ENCODE measurements around the gene PROX2.
A peak's percentile ranks its signal among the peaks of the same experiment; 100 is the strongest.

The PROX2 gene

DNA sequence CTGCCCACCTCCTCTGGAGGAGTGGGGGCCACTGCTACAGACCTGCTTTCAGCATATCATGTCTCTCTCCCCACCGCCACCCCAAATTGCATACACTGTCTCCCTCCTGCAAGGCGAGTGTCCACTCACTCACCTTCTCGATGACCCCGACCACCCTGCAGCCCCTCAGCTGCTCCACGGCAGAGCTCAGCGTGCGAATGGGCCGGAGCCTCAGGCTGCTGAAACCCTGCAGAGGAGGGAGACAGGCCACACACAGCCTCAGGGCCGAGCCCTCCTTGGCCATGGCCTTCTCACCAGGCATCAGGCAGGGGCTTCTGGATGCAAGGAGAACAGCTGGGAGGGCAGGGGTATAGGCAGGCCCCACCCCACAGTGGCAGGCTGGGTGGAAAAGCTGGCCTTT is 42.4 kb upstream of the PROX2 start:
- H3K4me3 ChIP-seq = no peak overlapping the region
- H3K9me3 ChIP-seq (ENCODE audit: low read depth, low read length) = no peaks in the 10 kb centered on the region
- H3K36me3 ChIP-seq (ENCODE audit: insufficient read depth, low read length) = no peaks in the 10 kb centered on the region
- no peak overlapping the region for H3K27ac ChIP-seq
- DNase-seq (ENCODE audit: low read depth, low spot score) = no peak
- H3K9ac ChIP-seq (ENCODE audit: insufficient read length) = no peak overlapping the region
- no peak for TF ChIP-seq EZH2 (IDR thresholded peaks at IDR 0.05)
- TF ChIP-seq POLR2AphosphoS5 (IDR thresholded peaks at IDR 0.05; ENCODE audit: borderline replicate concordance, low read depth, low read length) = no peak
- no peak for TF ChIP-seq FOXP2 (optimal IDR thresholded peaks at IDR 0.05; ENCODE audit: control extremely low read depth, extremely low read length, insufficient read depth)

DNA sequence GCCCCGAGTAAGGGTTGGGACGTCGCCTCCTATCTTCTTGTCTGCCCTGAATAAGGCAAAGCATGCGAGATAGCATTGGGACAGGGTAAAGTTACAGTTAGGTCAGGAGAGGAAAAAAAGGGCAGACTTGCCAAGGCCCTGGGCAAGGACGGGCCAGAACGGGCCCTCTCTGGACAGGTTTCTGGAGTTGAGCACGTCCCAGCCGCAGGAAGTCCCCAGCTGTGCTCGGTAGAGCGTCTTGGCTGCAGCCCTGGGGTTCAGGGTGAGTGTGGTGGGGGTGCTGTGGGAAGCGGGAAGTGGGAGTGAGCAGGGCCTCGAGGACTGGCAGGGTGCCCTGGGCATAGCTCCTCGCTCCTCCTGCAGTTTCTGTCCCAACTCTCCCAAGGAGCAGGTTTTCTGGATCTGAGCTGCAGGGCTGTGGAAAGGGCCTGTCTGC is 41.7 kb upstream of the PROX2 start:
- H3K4me3 ChIP-seq = no peak overlapping the region
- DNase-seq (ENCODE audit: low read depth, low spot score) = no peak
- no peaks in the 10 kb centered on the region for H3K36me3 ChIP-seq (ENCODE audit: insufficient read depth, low read length)
- no peak for TF ChIP-seq FOXP2 (optimal IDR thresholded peaks at IDR 0.05; ENCODE audit: control extremely low read depth, extremely low read length, insufficient read depth)
- TF ChIP-seq EZH2 (IDR thresholded peaks at IDR 0.05) = no peak
- TF ChIP-seq POLR2AphosphoS5 (IDR thresholded peaks at IDR 0.05; ENCODE audit: borderline replicate concordance, low read depth, low read length) = no peak
- H3K27ac ChIP-seq = peak overlapping the region; percentile 21; the same call in 1 of the 2 replicates
- peak overlapping the region; percentile 33 for H3K9ac ChIP-seq (ENCODE audit: insufficient read length)
- no peaks in the 10 kb centered on the region for H3K9me3 ChIP-seq (ENCODE audit: low read depth, low read length)

DNA sequence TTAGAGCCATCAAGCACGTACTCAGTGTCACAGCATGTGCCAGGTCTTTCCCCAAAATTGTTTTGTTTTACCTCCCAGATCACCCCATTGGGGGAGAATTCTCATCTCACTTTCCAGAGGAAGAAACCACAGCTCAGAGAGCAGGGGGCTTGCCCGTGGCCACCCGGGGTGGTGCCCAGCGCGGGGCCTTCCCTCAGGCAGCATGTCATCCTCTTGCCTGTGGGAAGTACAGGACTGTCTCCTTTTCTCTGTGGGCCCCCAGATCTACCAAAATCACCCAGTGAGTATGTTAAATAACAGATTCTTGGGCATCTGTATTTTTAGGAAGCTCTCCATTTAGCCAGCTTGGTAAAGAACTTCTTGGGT is 41.2 kb upstream of the PROX2 start:
- Histone ChIP-seq H3K9ac (ENCODE audit: insufficient read length) (peak overlapping the region; percentile 33), H3K9me3 (ENCODE audit: low read depth, low read length) (no peaks in the 10 kb centered on the region), H3K36me3 (ENCODE audit: insufficient read depth, low read length) (no peaks in the 10 kb centered on the region), H3K4me3 (no peak overlapping the region), H3K27ac (peak overlapping the region; percentile 21; the same call in 1 of the 2 replicates)
- no peak for TF ChIP-seq FOXP2 (optimal IDR thresholded peaks at IDR 0.05; ENCODE audit: control extremely low read depth, extremely low read length, insufficient read depth)
- TF ChIP-seq EZH2 (IDR thresholded peaks at IDR 0.05) = no peak
- no peak for TF ChIP-seq POLR2AphosphoS5 (IDR thresholded peaks at IDR 0.05; ENCODE audit: borderline replicate concordance, low read depth, low read length)
- DNase-seq (ENCODE audit: low read depth, low spot score) = no peak

DNA sequence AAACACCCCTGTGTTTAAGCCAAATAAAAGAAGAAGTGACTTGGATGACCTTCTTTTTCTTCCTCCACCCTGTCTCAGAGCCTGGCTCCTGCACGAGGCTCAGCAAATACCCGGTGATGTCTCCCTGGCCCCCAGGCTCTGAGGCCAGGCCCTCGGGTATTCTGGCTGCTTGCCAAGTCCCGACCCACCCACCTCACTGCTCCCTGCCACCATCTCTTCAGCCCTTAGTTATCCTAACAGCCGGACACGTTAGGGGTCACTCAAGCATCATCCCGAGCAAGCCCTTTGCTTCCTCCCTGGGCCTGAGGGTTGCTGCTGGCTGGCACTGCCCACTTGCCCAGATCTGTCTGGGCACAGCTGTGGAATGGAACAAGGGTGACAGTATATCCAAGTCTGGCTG is 39.9 kb upstream of the PROX2 start:
- DNase-seq (ENCODE audit: low read depth, low spot score) = no peak
- H3K27ac ChIP-seq = no peak overlapping the region
- H3K36me3 ChIP-seq (ENCODE audit: insufficient read depth, low read length) = no peaks in the 10 kb centered on the region
- no peak for TF ChIP-seq POLR2AphosphoS5 (IDR thresholded peaks at IDR 0.05; ENCODE audit: borderline replicate concordance, low read depth, low read length)
- TF ChIP-seq FOXP2 (optimal IDR thresholded peaks at IDR 0.05; ENCODE audit: control extremely low read depth, extremely low read length, insufficient read depth) = no peak
- no peak for TF ChIP-seq EZH2 (IDR thresholded peaks at IDR 0.05)
- H3K9ac ChIP-seq (ENCODE audit: insufficient read length) = no peak overlapping the region
- H3K4me3 ChIP-seq = no peak overlapping the region
- H3K9me3 ChIP-seq (ENCODE audit: low read depth, low read length) = no peaks in the 10 kb centered on the region

DNA sequence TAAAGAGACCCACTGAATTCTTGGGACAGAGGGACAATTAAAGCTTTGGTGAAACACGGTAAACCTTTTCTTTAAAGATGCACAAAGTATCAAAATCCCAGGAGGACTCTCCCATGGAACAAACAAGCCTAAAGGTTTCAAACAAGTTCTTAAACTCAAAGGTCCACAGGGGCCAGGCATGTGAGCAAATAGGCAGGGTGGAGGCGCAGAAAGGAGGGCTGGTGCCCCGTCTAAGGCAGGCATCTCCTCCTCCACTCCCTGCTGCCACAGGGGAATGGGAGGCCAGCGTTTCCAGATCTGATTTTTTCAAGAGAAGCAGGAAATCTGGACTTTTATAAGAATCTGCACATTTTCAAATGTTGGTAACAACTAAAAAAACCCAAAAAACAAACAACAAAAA is 39.5 kb upstream of the PROX2 start:
- DNase-seq (ENCODE audit: low read depth, low spot score) = no peak
- Histone ChIP-seq H3K9me3 (ENCODE audit: low read depth, low read length) (no peaks in the 10 kb centered on the region), H3K9ac (ENCODE audit: insufficient read length) (no peak overlapping the region), H3K36me3 (ENCODE audit: insufficient read depth, low read length) (no peaks in the 10 kb centered on the region), H3K4me3 (no peak overlapping the region), H3K27ac (no peak overlapping the region)
- TF ChIP-seq POLR2AphosphoS5 (IDR thresholded peaks at IDR 0.05; ENCODE audit: borderline replicate concordance, low read depth, low read length) = no peak
- TF ChIP-seq EZH2 (IDR thresholded peaks at IDR 0.05) = no peak
- no peak for TF ChIP-seq FOXP2 (optimal IDR thresholded peaks at IDR 0.05; ENCODE audit: control extremely low read depth, extremely low read length, insufficient read depth)

DNA sequence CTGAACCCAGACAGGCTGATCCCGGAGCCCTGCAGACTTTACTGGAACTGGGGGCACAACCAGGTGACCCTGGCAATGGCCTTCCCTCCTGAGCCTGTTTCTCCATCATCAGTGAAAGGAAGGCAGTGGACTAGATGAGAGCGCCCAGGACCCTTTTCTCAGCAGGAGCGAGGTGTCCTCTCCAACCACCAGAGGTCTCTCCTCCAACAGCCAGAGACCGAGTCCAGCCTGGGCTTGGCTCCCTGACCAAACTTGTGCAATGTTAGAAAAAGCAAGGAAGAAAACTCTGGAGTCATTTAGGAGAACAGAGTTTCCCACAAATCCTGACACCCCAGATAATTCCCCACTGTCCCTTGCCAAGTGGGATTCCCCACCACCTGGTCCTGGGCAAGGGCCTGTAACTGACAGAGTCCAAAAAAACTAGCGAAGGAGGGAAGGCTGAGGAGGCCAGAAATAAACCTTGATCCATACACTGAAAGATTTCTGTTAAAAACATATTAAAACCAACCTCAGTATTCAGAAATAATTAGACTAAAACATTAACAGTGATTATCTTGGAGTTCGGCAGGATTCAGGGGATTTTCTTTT is 38.1 kb upstream of the PROX2 start:
- H3K4me3 ChIP-seq = no peak overlapping the region
- no peaks in the 10 kb centered on the region for H3K36me3 ChIP-seq (ENCODE audit: insufficient read depth, low read length)
- H3K9ac ChIP-seq (ENCODE audit: insufficient read length) = no peak overlapping the region
- 0 out of 2 replicates have a peak overlapping the region, but pooled peaks have one; percentile 8 for H3K27ac ChIP-seq
- H3K9me3 ChIP-seq (ENCODE audit: low read depth, low read length) = no peaks in the 10 kb centered on the region
- no peak for DNase-seq (ENCODE audit: low read depth, low spot score)
- TF ChIP-seq FOXP2 (optimal IDR thresholded peaks at IDR 0.05; ENCODE audit: control extremely low read depth, extremely low read length, insufficient read depth) (no peak), EZH2 (IDR thresholded peaks at IDR 0.05) (no peak), POLR2AphosphoS5 (IDR thresholded peaks at IDR 0.05; ENCODE audit: borderline replicate concordance, low read depth, low read length) (no peak)

DNA sequence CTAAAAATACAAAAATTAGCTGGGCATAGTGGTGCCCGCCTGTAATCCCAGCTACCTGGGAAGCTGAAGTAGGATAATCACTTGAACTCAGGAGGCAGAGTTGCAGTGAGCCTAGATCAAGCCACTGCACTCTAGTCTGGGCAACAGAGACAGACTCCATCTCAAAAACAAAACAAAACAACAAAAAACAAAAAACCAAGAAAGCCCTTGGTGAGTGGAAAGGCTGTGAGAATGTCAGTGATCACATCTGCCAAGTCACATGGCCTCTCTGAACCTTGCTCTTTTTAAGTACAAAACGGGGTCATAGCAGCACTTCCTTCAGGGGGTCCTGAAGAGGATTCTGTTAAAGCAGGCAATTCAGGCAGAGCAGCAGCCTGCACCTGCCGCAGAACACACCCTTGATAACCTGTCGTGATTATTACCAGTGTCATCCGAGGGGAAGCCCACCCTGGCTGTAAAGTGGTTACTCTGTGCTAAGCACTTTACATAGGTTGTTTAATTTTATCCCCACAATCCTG is 37.5 kb upstream of the PROX2 start:
- no peaks in the 10 kb centered on the region for H3K36me3 ChIP-seq (ENCODE audit: insufficient read depth, low read length)
- no peak for TF ChIP-seq EZH2 (IDR thresholded peaks at IDR 0.05)
- no peak for TF ChIP-seq FOXP2 (optimal IDR thresholded peaks at IDR 0.05; ENCODE audit: control extremely low read depth, extremely low read length, insufficient read depth)
- TF ChIP-seq POLR2AphosphoS5 (IDR thresholded peaks at IDR 0.05; ENCODE audit: borderline replicate concordance, low read depth, low read length) = no peak
- DNase-seq (ENCODE audit: low read depth, low spot score) = no peak
- no peaks in the 10 kb centered on the region for H3K9me3 ChIP-seq (ENCODE audit: low read depth, low read length)
- no peak overlapping the region for H3K27ac ChIP-seq
- no peak overlapping the region for H3K9ac ChIP-seq (ENCODE audit: insufficient read length)
- H3K4me3 ChIP-seq = no peak overlapping the region

DNA sequence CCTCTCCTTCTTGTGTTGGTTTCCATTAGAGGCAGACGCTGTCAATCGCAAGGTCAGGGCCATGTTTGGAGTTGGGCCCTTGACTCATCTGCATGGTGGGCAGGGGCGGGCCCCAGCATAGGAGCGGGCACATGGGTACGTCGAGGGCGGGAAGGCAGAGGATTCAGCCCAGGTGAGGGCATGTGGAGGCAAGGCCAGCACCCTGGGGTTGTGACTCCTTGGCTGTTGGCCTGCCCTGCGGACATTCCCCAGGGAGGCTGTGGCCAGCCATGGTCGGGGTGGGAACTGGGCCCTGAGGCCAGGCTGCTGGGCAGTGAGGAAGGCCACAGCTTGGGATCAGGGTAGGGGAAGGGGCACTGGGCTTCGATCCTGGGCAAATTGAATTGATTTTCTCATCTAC is 36.9 kb upstream of the PROX2 start:
- TF ChIP-seq POLR2AphosphoS5 (IDR thresholded peaks at IDR 0.05; ENCODE audit: borderline replicate concordance, low read depth, low read length) (no peak), EZH2 (IDR thresholded peaks at IDR 0.05) (no peak), FOXP2 (optimal IDR thresholded peaks at IDR 0.05; ENCODE audit: control extremely low read depth, extremely low read length, insufficient read depth) (no peak)
- no peak overlapping the region for H3K9ac ChIP-seq (ENCODE audit: insufficient read length)

DNA sequence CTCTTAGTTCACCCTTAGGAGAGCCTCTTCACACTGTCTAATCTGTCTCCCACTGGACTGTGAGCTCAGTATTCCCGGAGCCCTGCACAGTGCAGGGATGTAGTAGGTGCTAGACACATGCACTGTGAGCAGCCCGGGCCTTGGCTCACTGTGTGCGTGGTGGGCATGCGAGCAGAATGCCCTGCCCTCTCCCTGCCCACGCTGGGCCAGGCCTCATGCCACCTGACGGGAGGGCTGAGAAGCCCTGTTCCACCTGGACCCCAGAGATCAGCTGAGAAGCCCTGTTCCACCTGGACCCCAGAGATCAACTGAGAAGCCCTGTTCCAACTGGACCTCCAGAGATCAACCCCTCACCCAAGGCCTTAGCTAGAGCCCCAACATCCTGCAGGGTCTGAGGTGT is 36.2 kb upstream of the PROX2 start:
- Histone ChIP-seq H3K9ac (ENCODE audit: insufficient read length) (no peak overlapping the region), H3K9me3 (ENCODE audit: low read depth, low read length) (no peaks in the 10 kb centered on the region), H3K36me3 (ENCODE audit: insufficient read depth, low read length) (no peaks in the 10 kb centered on the region), H3K27ac (no peak overlapping the region), H3K4me3 (no peak overlapping the region)
- no peak for DNase-seq (ENCODE audit: low read depth, low spot score)
- no peak for TF ChIP-seq FOXP2 (optimal IDR thresholded peaks at IDR 0.05; ENCODE audit: control extremely low read depth, extremely low read length, insufficient read depth)
- no peak for TF ChIP-seq POLR2AphosphoS5 (IDR thresholded peaks at IDR 0.05; ENCODE audit: borderline replicate concordance, low read depth, low read length)
- TF ChIP-seq EZH2 (IDR thresholded peaks at IDR 0.05) = no peak

More for the DNA sequence above, 36.9 kb upstream of the PROX2 start:
- no peak for DNase-seq (ENCODE audit: low read depth, low spot score)
- no peaks in the 10 kb centered on the region for H3K36me3 ChIP-seq (ENCODE audit: insufficient read depth, low read length)
- no peak overlapping the region for H3K27ac ChIP-seq
- H3K4me3 ChIP-seq = no peak overlapping the region
- no peaks in the 10 kb centered on the region for H3K9me3 ChIP-seq (ENCODE audit: low read depth, low read length)
